Activated CD8-positive, alpha-beta memory T cell treated with anti-CD3 and anti-CD28 coated beads, Interleukin-2, amount 50 U/mL, for 48 hours (primary cell): ENCODE results near the gene MPZL3.

Experiments
- DNase-seq: peaks from one replicate; pipeline ENCODE4 v3.0.0-alpha.2; 2020

Gene MPZL3, protein sequence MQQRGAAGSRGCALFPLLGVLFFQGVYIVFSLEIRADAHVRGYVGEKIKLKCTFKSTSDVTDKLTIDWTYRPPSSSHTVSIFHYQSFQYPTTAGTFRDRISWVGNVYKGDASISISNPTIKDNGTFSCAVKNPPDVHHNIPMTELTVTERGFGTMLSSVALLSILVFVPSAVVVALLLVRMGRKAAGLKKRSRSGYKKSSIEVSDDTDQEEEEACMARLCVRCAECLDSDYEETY

DNA sequence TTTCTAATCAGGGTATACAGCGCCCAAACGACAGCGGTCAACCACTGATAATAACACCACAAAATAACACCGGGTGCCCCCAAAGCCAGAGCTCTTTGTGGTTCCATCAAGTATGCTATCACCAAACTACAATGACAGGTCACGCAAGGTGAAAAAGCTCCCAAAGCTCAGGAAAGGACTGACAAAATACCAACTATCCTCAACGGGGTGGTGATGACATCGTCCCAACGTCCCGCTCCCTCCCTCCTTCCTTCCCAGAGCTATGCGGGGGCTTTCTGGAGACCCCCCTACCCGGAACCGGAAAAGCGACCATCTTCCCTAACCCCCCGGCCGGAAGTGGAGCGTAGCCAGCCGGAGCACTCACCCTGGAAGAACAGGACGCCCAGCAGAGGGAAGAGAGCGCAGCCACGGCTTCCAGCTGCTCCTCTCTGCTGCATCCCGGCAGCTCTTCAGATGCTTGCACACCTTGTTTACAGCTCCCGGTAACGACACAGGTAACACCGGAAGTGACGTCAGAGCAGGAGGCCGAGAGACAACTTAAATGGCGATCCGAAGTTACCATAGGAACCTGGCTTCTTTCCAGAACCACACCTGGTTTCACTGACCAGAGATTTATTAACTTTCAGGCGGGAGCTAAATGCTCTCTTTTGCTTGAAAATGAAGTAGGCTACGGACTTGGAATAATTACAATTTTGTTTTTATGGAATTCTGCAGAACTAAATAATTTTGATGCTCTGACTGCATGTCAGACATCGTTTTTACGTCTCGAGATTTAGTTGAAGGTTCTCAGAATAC, at the start of gene MPZL3:
Gene MPZL3 (minus strand): TSS at position 508 of the 795 bp plus-strand sequence. CDS start 71 bp downstream, at position 437.
- DNase-seq = peak; percentile 90

GRCh38 chr11:118301600-118302195, 49.5 kb upstream of the MPZL3 start:
- DNase-seq = no peak

GRCh38 chr11:118295815-118296454, 43.8 kb upstream of the MPZL3 start:
- DNase-seq = no peak

DNA sequence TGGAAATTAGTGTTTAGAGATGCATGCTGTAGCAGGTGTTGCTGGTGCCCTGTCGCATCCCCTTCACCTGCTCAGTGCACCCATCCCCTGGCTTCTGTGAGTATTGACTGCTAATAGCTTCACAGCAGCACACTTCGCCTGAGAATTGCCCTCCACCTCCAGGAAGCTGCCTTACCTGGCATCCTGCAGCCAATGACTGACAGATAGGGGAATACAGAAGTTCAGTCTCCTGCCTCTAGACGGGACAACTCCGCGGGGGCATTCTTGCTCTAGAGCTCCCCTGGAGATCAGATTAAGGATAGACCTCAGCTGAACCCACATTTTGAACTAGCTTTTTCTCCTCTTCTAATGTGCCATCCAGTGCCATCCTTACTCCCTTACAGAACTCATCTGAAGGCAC, 43.0 kb upstream of the MPZL3 start:
- DNase-seq = no peak

DNA sequence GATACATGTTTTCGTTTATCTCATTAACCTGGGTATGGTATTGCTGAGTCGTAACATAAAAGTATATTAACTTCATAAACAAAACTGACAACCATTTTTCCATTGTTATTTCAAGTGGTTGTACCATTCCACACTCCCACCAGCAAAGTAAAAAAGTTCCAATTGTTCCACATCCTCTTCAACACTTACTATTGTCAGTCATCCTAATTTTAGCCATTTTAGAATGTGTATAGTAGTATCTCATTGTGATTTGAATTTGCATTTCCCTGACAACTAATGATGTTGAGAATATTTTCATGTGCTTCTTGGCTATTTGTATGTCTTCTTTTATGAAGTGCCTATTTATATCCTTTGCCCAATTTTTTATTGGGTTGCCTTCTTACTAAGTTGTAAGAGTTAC, 41.9 kb upstream of the MPZL3 start:
- DNase-seq = no peak

DNA sequence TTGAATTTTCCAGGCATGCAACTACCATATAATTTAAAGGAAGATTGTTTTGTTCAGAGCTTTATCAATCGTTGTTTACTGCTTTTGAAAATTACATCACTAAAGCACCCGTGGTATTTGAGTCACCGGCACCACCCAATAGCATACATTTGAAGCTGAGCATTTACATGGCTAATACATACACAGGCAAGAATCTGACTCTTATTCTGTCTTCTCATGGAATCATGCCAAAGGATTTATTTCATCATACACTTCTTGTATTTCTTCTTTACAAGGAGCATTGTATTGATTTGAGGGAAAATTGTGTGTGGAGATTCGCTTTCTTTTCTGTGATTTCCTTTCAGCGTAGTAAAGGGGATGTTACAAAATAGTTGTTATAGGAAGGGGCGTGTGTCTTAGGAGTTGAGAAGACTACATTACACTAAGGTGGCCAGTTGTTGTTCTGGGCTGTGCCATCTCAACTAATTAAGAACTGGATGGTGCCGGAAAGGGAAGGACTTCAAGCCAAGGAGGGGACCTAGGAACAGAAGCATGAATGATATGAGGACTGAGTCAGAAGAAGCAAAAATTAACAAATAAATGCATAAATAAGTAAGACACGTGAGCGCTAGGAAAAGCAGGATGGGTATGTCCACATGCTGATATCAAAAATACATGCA, 39.4 kb upstream of the MPZL3 start:
- no peak for DNase-seq

DNA sequence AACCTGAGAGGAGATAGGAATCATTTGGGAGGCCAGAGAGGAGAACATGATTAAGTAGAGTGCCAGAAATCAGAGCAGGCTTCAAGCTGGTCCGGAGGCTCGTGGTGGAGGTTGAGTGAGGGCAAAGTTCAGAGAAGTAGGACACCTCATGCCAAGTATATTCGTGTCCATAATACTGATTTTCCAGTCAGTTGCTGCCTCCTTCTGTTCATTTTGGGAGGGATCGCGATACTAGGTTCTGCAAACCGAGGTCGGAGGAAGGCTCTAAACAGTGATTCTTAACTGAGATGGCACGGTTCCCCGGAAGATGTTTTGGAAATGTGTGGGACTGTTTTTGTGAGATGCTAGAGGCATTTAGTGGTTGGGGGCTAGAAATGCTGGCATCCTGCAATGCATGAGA, 38.8 kb upstream of the MPZL3 start:
- DNase-seq = no peak

GRCh38 chr11:118289401-118289800, 37.2 kb upstream of the MPZL3 start:
- no peak for DNase-seq

GRCh38 chr11:118287006-118287405, 34.8 kb upstream of the MPZL3 start:
- DNase-seq = no peak

DNA sequence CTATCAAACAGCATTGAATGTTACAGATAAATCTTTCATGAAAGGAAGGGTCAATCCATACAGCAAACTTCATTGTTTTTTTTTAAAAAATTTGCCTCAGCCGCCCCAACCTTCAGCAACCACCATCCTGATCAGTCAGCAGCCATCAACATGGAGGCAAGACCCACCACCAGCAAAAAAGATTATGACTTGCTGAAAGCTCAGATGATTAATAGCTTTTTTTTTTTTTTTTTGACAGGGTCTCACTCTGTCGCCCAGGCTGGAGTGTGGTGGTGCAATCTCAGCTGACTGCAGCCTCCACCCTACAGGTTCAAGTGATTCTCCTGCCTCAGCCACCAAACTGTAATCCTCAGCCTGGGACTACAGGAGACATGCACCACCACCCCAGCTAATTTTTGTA, 34.4 kb upstream of the MPZL3 start:
- DNase-seq = no peak

DNA sequence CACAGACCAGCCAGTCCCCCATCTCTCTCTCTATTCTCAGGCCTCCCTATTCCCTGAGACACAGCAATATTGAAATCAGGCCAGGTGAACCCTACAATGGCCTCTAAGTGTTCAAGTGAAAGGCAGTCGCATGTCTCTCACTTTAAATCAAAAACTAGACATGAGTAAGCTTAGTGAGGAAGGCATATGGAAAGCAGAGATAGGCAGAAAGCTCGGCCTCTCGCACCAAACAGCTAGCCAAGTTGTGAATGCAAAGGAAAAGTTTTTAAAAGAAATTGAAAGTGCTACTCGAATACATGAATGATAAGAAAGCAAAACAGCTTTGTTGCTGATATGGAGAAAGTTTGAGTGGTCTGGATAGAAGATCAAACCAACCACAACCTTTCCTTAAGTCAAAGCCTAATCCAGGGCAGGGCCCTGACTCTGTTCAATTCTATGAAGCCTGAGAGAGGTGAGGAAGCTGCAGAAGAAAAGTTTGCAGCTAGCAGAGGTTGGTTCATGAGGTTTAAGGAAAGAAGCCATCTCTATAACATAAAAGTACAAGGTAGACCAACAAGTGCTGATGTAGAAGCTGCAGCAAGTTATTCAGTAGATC, 31.7 kb upstream of the MPZL3 start:
- DNase-seq = no peak

GRCh38 chr11:118283037-118283636, 31.0 kb upstream of the MPZL3 start:
- no peak for DNase-seq

GRCh38 chr11:118282606-118283005, 30.4 kb upstream of the MPZL3 start:
- DNase-seq = no peak

DNA sequence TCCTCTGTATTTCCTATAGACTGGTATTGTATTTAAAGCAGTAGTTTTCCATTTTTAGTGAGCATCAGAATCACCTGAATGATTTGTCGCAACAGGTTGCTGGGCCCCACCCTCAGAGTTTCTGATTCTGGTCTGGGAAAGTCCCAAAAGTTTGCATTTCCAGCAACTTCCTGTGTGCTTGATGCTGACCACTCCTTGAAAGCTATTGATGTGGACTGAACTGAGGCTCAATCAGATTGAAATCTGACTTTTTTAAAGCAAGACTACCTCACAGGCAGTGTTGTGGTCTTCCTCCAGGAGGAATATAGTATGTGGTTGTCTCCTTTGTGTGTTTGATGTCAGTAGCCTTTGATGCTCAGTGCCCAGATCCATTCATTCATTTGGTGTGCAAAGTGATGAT, 29.1 kb upstream of the MPZL3 start:
- DNase-seq = no peak

DNA sequence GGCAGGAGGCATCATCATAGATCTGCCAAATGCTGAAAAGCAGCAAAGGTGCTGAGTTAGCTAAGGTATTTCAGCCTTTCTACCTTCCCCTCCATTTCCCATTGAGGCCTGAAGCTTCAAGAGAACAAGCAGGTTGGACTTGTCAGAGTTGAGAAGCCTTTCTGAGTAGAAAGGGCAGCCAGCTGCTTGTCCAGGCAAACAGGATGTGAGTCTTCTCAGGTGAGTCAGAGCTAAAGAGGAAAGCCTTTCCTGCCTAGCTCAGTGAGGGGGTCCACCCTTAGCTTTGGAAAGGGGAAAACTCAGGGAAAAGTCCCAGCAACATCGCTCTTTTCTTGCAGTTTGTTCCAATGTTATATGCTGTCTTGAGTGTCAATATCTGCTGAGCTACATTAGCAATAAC, 25.1 kb upstream of the MPZL3 start:
- DNase-seq = no peak

DNA sequence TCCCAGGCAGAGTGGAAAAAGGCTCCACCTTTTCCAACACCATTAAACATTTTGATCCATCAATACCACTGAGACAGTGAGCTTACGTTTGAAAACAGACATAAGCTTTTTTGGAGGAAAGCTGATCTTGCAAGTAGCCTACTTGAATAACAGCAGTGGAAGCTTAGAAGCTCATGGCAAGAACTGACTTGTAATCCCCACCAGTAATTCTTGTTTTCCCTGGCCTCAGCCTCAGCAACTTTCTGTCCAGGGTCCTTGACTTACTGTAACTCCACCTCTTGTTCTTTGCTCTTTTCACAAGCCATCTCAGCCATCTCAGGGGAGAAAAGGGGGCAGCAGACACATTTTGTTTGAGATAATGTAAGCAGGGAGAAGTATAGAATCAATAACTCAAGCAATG, 24.3 kb upstream of the MPZL3 start:
- DNase-seq = no peak

DNA sequence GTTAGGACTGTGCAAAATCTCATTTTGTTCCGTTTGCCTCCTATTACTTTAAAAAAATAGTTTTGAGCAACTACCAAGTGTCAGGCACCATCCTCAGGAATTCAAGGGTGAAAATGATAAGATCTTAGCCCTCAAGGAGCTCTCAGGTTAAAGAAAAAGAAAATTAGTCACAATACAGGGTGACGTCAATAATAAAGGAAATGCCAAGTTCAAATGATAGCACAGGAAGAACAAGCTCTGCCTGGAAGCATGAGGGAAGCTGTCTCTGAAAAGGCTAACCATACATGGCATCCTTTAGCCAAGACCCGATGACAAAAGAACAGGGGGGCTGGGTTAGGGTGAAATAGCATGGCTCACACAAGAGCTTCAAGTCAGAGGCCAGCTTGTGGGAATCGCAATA, 23.0 kb upstream of the MPZL3 start:
- no peak for DNase-seq

DNA sequence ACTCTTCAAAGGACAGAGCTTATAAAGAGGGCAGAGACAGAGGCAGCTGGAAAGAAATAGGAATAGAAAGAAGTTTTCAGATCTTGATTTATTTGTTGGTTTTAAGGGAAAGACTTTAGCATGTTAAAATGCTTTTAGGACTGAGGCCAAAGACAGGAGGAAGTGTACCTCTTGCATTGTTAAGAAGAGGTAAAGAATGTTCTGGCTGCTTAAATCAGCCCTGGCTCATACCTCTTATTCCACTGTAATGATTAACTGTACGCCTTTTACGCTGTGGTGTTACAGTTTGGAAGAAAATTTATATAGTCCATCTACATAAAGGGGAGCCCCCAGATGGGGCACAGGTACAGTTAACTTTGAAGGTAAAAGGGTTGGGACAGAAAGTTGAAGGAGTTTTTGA, 22.0 kb upstream of the MPZL3 start:
- DNase-seq = no peak

DNA sequence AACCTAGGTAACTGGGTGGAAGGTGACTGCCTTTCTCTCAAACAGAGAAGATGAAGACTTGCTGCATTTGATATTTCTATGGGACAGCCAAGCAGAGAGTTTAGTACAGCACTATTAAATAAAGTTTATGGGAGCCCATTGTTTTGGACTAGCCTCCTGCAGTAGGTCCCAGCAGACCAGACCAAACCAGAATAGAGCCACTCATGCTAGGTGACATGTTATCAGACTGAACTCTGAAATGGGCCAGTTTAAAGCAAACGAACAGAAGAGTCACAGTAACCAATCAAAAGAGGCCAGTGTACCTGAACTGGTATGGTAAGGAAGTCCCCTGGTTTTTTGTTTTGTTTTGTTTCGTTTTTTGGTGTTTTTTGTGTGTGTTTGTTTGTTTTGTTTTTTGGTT, 19.8 kb upstream of the MPZL3 start:
- DNase-seq = no peak

DNA sequence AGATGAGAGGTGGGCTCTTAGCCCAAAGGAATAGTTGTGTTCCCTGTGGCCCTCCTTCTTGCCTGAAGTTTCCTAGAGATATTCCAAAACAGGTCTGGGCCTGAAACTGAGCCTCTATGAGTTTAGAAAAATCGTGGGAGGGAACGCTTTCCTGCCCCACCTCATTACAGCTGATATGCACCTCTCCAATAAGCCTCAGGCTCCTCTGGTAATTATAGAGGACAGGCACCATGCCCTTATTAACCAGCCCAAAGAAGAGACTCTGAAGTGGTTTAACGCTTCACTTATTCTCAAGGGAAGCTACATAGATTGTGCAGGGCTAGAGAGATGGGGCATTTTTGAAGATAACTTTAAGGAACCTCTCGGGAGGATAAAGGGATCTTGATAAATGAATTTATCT, 15.3 kb upstream of the MPZL3 start:
- no peak for DNase-seq

DNA sequence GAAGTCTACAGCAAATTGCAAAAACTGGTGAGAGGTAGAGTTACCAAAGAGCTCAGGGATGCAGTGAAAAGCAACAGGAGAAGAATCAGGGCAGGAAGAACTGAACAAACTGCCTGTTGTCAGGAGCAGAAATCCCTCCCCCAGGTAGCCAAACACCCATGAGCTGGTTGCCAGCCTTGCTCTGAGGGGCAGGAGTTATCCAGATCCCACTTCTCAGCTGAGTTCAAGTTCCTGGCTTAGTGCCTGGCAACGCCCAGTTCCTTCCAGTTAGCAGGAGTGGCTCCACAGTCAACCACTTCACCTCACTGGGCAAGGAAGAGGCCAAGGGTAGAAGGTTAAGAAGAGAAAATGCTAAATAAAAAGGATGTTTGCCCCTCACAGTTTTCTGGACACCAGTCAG, 13.8 kb upstream of the MPZL3 start:
- no peak for DNase-seq
